ENCODE results near the gene TMEM86B. TPM values are rescaled to one million over a fixed set of nuclear protein-coding genes. Genes with fewer than 3 reads are reported as not detected.

The TMEM86B gene
- total RNA-seq, 1 experiment from 2014 or later = 1.8 TPM

GRCh38 chr19:55252760-55253663, 24.4 kb upstream of the TMEM86B start:
- H3K27ac ChIP-seq = no peak overlapping the region
- no peaks in the 10 kb centered on the region for H3K27me3 ChIP-seq (replicated peaks)

GRCh38 chr19:55251341-55252081, 22.9 kb upstream of the TMEM86B start:
- Histone ChIP-seq H3K4me1 (replicated peaks) (no peaks in the 10 kb centered on the region; the same call in 1 of the 2 replicates), H3K9me3 (replicated peaks) (no peaks in the 10 kb centered on the region), H3K27ac (no peak overlapping the region), H3K36me3 (peaks cover 37% of the 10 kb centered on the region), H3K4me3 (no peak overlapping the region), H3K27me3 (replicated peaks) (no peaks in the 10 kb centered on the region)
- DNase-seq (ENCODE audit: low read depth in 1 of 2, low spot score in 2 of 2) = no peak

More at GRCh38 chr19:55252760-55253663, 24.4 kb upstream of the TMEM86B start:
- peaks cover 11% of the 10 kb centered on the region; the same call in 1 of the 2 replicates for H3K4me1 ChIP-seq (replicated peaks)
- DNase-seq (ENCODE audit: low read depth in 1 of 2, low spot score in 2 of 2) = no peak
- H3K9me3 ChIP-seq (replicated peaks) = no peaks in the 10 kb centered on the region
- peaks cover 39% of the 10 kb centered on the region for H3K36me3 ChIP-seq
- no peak overlapping the region for H3K4me3 ChIP-seq

- no peak for DNase-seq (ENCODE audit: low read depth in 1 of 2, low spot score in 2 of 2)
- peaks cover 32% of the 10 kb centered on the region for H3K36me3 ChIP-seq
- no peak overlapping the region for H3K27ac ChIP-seq
- H3K27me3 ChIP-seq (replicated peaks) = no peaks in the 10 kb centered on the region
- no peak overlapping the region for H3K4me3 ChIP-seq
- H3K9me3 ChIP-seq (replicated peaks) = no peaks in the 10 kb centered on the region
- H3K4me1 ChIP-seq (replicated peaks) = no peaks in the 10 kb centered on the region
Measured at GRCh38 chr19:55250262-55251036, 21.9 kb upstream of the TMEM86B start.

GRCh38 chr19:55249841-55250240, 21.3 kb upstream of the TMEM86B start:
- Histone ChIP-seq H3K27ac (no peak overlapping the region), H3K4me3 (no peak overlapping the region), H3K27me3 (replicated peaks) (no peaks in the 10 kb centered on the region), H3K9me3 (replicated peaks) (no peaks in the 10 kb centered on the region), H3K36me3 (peaks cover 31% of the 10 kb centered on the region), H3K4me1 (replicated peaks) (no peaks in the 10 kb centered on the region)
- no peak for DNase-seq (ENCODE audit: low read depth in 1 of 2, low spot score in 2 of 2)

GRCh38 chr19:55248704-55249103, 20.1 kb upstream of the TMEM86B start:
- H3K4me1 ChIP-seq (replicated peaks) = no peaks in the 10 kb centered on the region
- H3K27ac ChIP-seq = no peak overlapping the region
- H3K4me3 ChIP-seq = no peak overlapping the region
- peaks cover 36% of the 10 kb centered on the region for H3K36me3 ChIP-seq
- H3K27me3 ChIP-seq (replicated peaks) = no peaks in the 10 kb centered on the region
- no peaks in the 10 kb centered on the region for H3K9me3 ChIP-seq (replicated peaks)
- DNase-seq (ENCODE audit: low read depth in 1 of 2, low spot score in 2 of 2) = no peak

- DNase-seq (ENCODE audit: low read depth in 1 of 2, low spot score in 2 of 2) = no peak
- H3K9me3 ChIP-seq (replicated peaks) = no peaks in the 10 kb centered on the region
- H3K27me3 ChIP-seq (replicated peaks) = no peaks in the 10 kb centered on the region
- no peak overlapping the region for H3K27ac ChIP-seq
- H3K4me3 ChIP-seq = no peak overlapping the region
- peaks cover 39% of the 10 kb centered on the region for H3K36me3 ChIP-seq
- no peaks in the 10 kb centered on the region for H3K4me1 ChIP-seq (replicated peaks)
Measured at GRCh38 chr19:55248166-55248675, 19.7 kb upstream of the TMEM86B start.

- H3K4me3 ChIP-seq = no peak overlapping the region
- H3K4me1 ChIP-seq (replicated peaks) = no peaks in the 10 kb centered on the region
- H3K9me3 ChIP-seq (replicated peaks) = no peaks in the 10 kb centered on the region
- no peak for DNase-seq (ENCODE audit: low read depth in 1 of 2, low spot score in 2 of 2)
- peaks cover 42% of the 10 kb centered on the region for H3K36me3 ChIP-seq
- no peaks in the 10 kb centered on the region for H3K27me3 ChIP-seq (replicated peaks)
- H3K27ac ChIP-seq = no peak overlapping the region
Measured at GRCh38 chr19:55247621-55248099, 19.1 kb upstream of the TMEM86B start.

- Histone ChIP-seq H3K27ac (no peak overlapping the region), H3K4me3 (no peak overlapping the region), H3K4me1 (replicated peaks) (no peaks in the 10 kb centered on the region), H3K36me3 (peaks cover 49% of the 10 kb centered on the region), H3K27me3 (replicated peaks) (no peaks in the 10 kb centered on the region), H3K9me3 (replicated peaks) (no peaks in the 10 kb centered on the region)
- DNase-seq (ENCODE audit: low read depth in 1 of 2, low spot score in 2 of 2) = no peak
Measured at GRCh38 chr19:55246462-55247451, 18.2 kb upstream of the TMEM86B start.

- Histone ChIP-seq H3K27me3 (replicated peaks) (no peaks in the 10 kb centered on the region), H3K4me3 (no peak overlapping the region), H3K4me1 (replicated peaks) (no peaks in the 10 kb centered on the region), H3K27ac (no peak overlapping the region), H3K36me3 (peaks cover 59% of the 10 kb centered on the region), H3K9me3 (replicated peaks) (no peaks in the 10 kb centered on the region)
- peak in 1 of 2 experiments; percentile 39 for DNase-seq (ENCODE audit: low read depth in 1 of 2, low spot score in 2 of 2)
Measured at GRCh38 chr19:55245236-55245904, 16.8 kb upstream of the TMEM86B start.

GRCh38 chr19:55244004-55244680, 15.6 kb upstream of the TMEM86B start:
- H3K9me3 ChIP-seq (replicated peaks) = no peaks in the 10 kb centered on the region
- DNase-seq (ENCODE audit: low read depth in 1 of 2, low spot score in 2 of 2) = no peak

GRCh38 chr19:55242517-55242916, 14.0 kb upstream of the TMEM86B start:
- H3K36me3 ChIP-seq = peaks cover 85% of the 10 kb centered on the region
- no peaks in the 10 kb centered on the region for H3K4me1 ChIP-seq (replicated peaks)

More at GRCh38 chr19:55244004-55244680, 15.6 kb upstream of the TMEM86B start:
- H3K36me3 ChIP-seq = peaks cover 69% of the 10 kb centered on the region
- no peak overlapping the region for H3K27ac ChIP-seq
- no peak overlapping the region for H3K4me3 ChIP-seq
- no peaks in the 10 kb centered on the region for H3K4me1 ChIP-seq (replicated peaks)
- no peaks in the 10 kb centered on the region for H3K27me3 ChIP-seq (replicated peaks)

More at GRCh38 chr19:55242517-55242916, 14.0 kb upstream of the TMEM86B start:
- H3K9me3 ChIP-seq (replicated peaks) = no peaks in the 10 kb centered on the region
- H3K4me3 ChIP-seq = no peak overlapping the region
- H3K27me3 ChIP-seq (replicated peaks) = no peaks in the 10 kb centered on the region
- no peak overlapping the region for H3K27ac ChIP-seq
- DNase-seq (ENCODE audit: low read depth in 1 of 2, low spot score in 2 of 2) = no peak
